HG03135 (cell line): ENCODE data around the gene UFC1.
"Not testable (repeated sequence)": the region's sequence is repeated elsewhere in the genome, so short reads cannot be mapped to it uniquely, and the experiment has no call there.

Experiments used
- ATAC-seq: cut with Tn5 transposase; IDR thresholded peaks from one replicate; pipeline ENCODE4 v1.9.1; 2021; ENCODE audit warnings: mild to moderate bottlenecking, moderate library complexity; ENCODE audit not compliant: unreplicated experiment

The UFC1 gene

GRCh38 chr1:161153682-161154337 is at the start of gene UFC1:
Gene UFC1, plus strand, starts transcription at chr1:161153978. Its CDS starts 20 bp downstream, at chr1:161153998.
- ATAC-seq: peak; percentile 68

GRCh38 chr1:161106431-161106830 is 47.3 kb upstream of the UFC1 start:
- ATAC-seq: no peak

- ATAC-seq: no peak
Measured at GRCh38 chr1:161111117-161111516, 42.7 kb upstream of the UFC1 start.

GRCh38 chr1:161111527-161111926 is 42.3 kb upstream of the UFC1 start:
- no peak for ATAC-seq

GRCh38 chr1:161113915-161114314 is 39.9 kb upstream of the UFC1 start:
- no peak for ATAC-seq

- no peak for ATAC-seq
Measured at GRCh38 chr1:161114556-161114955, 39.2 kb upstream of the UFC1 start.

GRCh38 chr1:161115132-161115711 is 38.6 kb upstream of the UFC1 start:
- ATAC-seq: no peak

GRCh38 chr1:161115961-161116360 is 37.8 kb upstream of the UFC1 start:
- ATAC-seq: not testable (repeated sequence)

- peak; percentile 81 for ATAC-seq
Measured at GRCh38 chr1:161117759-161118581, 35.8 kb upstream of the UFC1 start, which contains the start of the genes NIT1 and PFDN2. Gene NIT1, plus strand, starts transcription at chr1:161118105. Its CDS starts 72 bp downstream, at chr1:161118177. Gene PFDN2, minus strand, starts transcription at chr1:161118037. Its CDS starts 11 bp downstream, at chr1:161118026.

GRCh38 chr1:161119092-161119903 is 34.5 kb upstream of the UFC1 start:
- peak; percentile 55 for ATAC-seq

- ATAC-seq: no peak
Measured at GRCh38 chr1:161121042-161121650, 32.6 kb upstream of the UFC1 start.

GRCh38 chr1:161121834-161122233 is 31.9 kb upstream of the UFC1 start:
- no peak for ATAC-seq

- no peak for ATAC-seq
Measured at GRCh38 chr1:161122967-161123366, 30.8 kb upstream of the UFC1 start.

GRCh38 chr1:161127649-161128048 is 26.1 kb upstream of the UFC1 start:
- ATAC-seq: no peak

GRCh38 chr1:161128591-161129420 is 25.0 kb upstream of the UFC1 start:
- ATAC-seq: no peak

- no peak for ATAC-seq
Measured at GRCh38 chr1:161130266-161130665, 23.5 kb upstream of the UFC1 start.

GRCh38 chr1:161131523-161132409 is 22.0 kb upstream of the UFC1 start:
- no peak for ATAC-seq

GRCh38 chr1:161132410-161133219 is 21.2 kb upstream of the UFC1 start, which contains the start of gene DEDD:
Gene DEDD, minus strand, starts transcription at chr1:161132667. Its CDS starts 8,205 bp downstream, at chr1:161124462.
- peak; percentile 96 for ATAC-seq
